HG02678 (cell line): Measurements from ENCODE around the gene SPACA9.

Source experiments
- ATAC-seq: cut with Tn5 transposase; IDR thresholded peaks from one replicate; pipeline ENCODE4 v1.9.1; 2021; ENCODE audit warnings: mild to moderate bottlenecking, moderate library complexity; ENCODE audit not compliant: unreplicated experiment

SPACA9 gene

GRCh38 chr9:132862533-132862932 is 16.2 kb upstream of the SPACA9 start:
- no peak for ATAC-seq

- ATAC-seq: no peak
Measured at GRCh38 chr9:132863096-132863495, 15.6 kb upstream of the SPACA9 start.

DNA sequence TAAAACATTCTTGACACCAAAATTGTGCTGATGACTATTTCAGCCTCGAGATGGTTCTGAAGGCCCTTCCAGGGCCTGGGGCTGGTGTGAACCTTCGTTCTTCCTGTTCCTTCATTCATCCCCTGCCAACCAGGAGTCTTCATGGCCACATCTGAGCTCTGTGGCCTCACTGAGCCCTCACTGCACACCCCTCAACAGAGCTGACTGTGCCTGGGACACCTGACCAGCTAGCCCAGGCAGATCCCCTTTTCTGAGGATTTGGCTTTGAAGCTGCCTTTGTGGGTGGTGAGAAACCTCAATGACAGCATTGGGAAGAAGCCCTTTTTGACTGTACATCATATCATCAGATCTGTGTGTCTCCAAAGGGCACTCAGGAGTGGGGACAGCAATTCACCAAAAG is 14.4 kb upstream of the SPACA9 start:
- no peak for ATAC-seq

DNA sequence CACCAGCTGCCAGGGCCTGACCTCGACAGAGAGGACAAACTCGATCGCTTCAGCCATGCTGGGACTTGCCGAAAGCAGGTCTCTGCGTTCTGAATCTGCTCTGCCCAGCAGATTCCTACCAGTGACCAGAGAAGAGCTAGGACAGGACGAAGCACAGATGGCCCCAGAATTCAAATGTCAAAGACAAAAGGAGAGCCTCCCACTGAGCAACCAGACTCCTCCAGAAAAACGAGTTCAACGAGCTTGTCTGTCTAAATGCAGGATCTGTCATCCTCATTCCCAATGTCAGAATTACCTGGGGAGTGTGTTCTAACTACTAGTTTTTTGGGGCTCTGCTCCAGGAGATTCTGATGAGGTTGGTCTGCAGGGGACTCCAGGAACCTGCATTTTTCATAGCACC is 14.0 kb upstream of the SPACA9 start:
- no peak for ATAC-seq

DNA sequence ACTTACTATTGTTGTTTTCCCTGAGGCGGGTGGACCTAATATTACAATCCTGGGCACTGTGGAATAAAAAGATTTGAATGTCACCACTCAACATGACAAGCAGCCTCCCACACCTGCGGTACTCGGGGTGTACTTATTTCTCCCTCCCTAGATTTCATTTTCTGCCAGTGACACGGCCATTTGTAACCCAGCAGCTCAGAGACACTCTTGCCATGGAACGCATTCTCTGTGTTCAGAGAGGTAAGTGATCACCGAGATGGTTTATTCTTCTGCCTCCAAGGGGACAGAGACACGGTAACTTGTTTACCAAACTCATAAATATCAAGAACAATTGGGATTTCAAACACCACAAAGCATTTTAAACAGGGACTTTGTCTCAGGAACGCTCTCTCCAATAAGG is 11.8 kb upstream of the SPACA9 start:
- ATAC-seq: no peak

DNA sequence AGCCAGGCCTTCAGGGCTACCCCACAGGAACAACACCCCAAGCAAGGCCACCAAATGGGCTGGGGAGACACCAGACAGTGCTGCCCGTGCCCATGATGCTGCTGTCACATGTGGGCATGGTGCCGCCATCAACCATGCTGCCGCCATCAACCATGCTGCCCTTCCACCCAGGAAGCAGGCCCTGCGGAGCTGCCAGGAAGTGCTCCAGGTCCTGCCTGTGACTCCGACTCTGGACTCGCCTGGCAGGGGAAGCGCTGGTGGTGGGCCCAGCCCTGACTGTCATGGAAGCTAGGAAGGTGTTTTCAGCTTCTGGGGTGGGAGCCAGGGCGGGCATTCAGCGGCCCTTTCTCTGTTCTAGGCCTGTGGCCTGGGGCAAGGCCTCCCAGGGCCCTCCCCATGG is 9.4 kb upstream of the SPACA9 start:
- no peak for ATAC-seq

GRCh38 chr9:132873403-132873802 is 5.3 kb upstream of the SPACA9 start:
- no peak for ATAC-seq

DNA sequence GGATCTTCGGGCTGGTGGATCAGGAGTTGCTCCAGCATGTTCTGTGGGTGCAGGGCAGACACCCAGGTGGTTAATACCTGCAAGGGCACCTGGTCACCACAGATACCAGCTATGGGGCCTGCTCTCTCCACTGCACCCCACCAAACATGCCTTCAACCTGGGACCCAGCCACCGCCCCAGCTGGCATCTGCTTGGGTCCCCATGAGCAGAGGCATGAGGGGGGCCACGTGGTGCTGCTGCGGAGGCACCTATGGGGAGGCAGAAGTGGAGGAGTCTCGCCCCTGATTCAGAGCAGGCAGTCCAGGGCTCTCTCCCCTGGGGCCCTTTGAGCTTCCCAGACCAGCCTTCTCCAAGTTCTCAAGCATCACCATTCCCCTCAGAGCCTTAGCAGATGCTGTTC is 3.5 kb upstream of the SPACA9 start:
- no peak for ATAC-seq

GRCh38 chr9:132876849-132877248 is 1.8 kb upstream of the SPACA9 start:
- ATAC-seq: no peak

DNA sequence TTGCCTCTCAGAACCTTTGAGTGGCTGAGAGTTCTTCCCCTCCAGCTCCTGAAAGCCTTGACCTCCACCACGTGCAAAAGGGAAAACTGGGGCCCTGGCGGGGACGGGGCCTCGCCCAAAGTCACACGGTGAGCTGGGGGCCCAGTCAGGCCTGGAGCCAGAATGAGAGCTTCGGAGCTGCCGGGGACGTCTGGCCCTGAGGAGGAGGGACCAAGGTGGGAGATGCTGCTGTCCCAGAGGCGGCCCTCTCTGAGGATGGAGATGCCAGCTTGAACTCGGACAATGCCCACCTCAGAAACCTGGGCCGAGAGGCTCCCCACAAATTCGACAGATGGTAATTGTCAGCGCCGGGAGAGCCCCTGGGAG is 1.3 kb upstream of the SPACA9 start:
- ATAC-seq: no peak

- peak; percentile 76 for ATAC-seq
Measured at GRCh38 chr9:132877824-132878694, 639 bp upstream of the SPACA9 start, which contains the start of gene AK8. Gene AK8, minus strand, starts transcription at chr9:132878284. Its CDS starts 29 bp downstream, at chr9:132878255.

GRCh38 chr9:132879457-132880323 is 992 bp downstream of the SPACA9 start:
- ATAC-seq: no peak

DNA sequence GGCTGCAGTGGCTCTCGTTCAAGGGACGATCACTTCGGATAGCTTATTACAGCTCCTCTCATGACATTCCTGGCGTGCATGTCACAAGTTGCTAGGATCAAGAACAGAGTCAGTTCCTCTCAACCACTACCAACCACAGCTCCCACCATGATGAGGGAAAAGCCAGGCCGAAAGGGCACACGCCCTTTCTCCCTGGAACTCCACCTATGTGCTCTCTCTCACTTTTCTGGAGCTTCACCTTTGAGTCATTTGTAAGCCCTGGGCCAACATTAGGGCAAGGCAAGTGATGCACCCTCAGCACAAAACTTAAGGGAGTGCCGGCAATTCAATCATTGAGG is 1.6 kb downstream of the SPACA9 start:
- no peak for ATAC-seq

DNA sequence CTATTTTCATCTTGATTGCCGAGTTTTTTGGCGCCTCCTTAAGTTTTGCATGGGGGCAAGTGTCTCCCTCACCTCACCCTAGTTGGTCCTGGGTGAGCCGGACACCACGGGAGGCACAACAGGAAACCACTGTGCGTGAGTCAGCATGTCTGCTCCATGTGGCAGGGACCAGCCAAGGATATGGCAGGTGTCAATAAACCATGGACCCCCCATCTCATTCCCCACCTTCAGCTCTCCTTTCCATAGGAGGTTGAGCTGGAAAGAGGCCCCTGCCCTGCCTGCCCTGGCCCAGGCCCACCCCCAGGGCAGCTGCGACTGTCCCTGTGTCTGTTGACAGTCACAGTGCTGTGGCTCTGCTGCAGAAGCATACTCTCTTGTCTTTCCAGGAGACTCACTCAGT is 3.1 kb downstream of the SPACA9 start:
- ATAC-seq: no peak

- no peak for ATAC-seq
Measured at GRCh38 chr9:132882616-132883015, 3.9 kb downstream of the SPACA9 start.

DNA sequence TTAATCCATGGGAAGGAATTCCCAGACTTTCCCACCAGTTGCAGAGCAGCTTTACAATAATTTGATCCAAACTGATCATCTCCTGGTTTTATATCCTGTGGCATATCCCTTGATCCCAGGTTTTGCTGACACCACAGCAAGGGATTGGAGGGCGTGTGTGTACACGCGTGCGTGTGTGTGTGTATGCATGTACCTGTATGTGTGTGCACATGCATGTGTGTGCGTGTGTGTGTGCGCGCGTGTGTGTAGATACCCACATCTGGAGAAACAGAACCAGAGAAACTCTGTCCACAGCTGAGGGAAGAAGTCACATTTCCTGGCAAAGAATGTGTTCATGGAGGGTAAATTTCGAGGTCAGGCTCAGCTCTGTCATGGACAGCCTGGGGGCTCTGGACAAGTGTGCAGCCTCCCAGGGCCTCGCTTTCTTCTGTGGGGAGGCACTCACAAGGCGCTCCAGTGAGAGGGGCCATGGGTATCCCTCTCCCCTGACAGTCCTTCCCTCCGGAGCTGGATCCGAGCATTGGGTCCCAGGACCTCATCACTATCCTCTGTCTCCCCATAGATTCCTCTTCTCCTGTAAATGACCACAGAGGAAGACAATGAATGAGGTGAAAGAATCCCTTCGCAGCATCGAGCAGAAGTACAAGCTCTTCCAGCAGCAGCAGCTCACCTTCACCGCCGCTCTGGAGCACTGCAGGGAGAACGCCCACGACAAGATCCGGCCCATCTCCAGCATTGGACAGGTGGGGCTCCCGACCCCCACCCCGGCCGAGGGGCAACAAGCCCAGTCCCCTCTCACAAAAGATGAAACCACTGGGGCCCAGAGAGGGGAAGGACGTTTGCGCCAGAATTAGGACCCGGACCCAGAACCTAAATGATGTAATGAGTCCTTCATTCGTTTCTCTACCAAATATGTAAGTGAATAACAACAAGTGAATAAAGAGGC is 4.9 kb downstream of the SPACA9 start:
- ATAC-seq: no peak

DNA sequence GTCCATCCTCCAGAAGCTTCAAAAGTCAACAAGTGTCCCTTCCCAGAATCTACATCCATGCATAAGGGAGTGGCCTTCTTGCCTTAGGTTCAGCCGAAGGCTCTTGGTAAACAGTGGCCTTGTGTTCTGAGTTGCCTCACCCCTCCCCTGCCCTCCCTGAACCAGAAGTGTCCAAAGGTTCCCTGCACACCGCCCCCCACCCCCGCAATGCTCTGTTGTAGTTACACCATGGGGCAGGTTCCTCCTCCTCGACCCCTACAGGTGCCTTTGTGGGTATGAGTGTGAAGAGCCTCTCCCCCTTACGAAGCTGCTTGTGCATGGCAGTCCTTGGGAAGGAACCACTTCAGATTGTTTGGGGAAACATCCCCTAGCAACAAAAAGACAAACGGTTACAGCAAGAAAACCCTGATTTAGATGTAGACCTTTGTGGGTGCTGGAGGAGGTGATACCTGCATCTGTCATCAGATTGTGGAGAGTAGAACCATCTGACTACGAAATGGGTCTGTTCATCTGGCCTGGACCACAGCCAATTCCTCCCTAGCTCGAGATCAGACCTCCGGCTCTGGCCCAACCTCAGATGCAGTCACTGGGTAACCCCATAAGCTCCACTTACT is 7.1 kb downstream of the SPACA9 start:
- ATAC-seq: no peak

- no peak for ATAC-seq
Measured at GRCh38 chr9:132886334-132886725, 7.6 kb downstream of the SPACA9 start.

DNA sequence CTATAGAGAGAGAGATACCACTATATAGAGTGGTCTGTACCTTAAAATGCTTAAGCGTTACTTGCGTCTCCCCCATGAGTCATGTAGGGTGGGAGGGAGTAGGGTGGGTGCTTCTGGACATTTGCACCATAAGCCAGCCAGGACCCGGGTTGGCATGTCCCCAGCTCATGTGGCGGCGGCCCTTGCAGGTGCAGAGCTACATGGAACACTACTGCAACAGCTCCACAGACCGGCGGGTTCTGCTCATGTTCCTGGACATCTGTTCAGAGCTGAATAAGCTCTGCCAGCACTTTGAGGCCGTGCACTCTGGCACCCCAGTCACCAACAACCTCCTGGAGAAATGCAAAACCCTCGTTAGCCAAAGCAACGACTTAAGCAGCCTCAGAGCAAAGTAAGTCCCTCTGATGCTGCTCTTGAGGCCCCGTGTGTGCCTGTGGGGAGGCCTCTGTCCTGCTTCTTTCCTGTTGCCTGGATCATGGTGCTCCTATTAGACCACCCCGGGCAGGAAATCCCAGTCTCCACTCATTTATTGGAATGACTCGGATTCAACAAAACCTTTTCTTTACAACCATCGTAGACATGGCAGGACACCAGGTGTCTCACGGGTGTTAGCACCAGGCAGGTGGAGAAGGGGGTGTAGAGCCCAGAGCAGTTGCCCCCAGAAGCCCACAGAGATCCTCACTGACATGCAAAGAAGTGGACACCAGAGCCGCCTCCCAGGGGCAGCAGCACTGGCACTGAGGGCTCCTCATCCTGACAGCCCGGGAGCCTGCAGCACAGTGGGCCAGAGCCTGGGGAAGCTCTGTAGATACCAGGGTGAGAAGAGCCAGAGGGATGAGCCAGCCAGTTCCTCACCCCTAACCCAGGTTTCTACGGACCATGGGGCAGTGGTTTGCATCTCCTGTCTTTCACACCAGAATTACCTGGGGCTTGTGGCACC is 8.8 kb downstream of the SPACA9 start:
- no peak for ATAC-seq
